Vagina (tissue), 2 donors: Measurements from ENCODE around the gene CCR5.

Source experiments
- POLR2A ChIP-seq, 2 donors: fragments of 450-650 bp; IDR thresholded peaks; one replicate each; pipeline ENCODE4 v1.6.1; 2017; ENCODE audit warnings: antibody characterized with exemption in 2 of 2, mild to moderate bottlenecking in 2 of 2, moderate library complexity in 2 of 2
- TF ChIP-seq, protein P1 (sequence below), 3 experiments: fragments of 450-650 bp in 2 of 3; fragments of 200-600 bp in 1 of 3; sonication (generic) in 1 of 3; IDR thresholded peaks; one replicate each; pipeline ENCODE4 v1.5.1; 2017 to 2019; ENCODE audit warnings: antibody characterized with exemption in 3 of 3, mild to moderate bottlenecking in 2 of 3, moderate library complexity in 2 of 3

- TF ChIP-seq, protein P1, sequence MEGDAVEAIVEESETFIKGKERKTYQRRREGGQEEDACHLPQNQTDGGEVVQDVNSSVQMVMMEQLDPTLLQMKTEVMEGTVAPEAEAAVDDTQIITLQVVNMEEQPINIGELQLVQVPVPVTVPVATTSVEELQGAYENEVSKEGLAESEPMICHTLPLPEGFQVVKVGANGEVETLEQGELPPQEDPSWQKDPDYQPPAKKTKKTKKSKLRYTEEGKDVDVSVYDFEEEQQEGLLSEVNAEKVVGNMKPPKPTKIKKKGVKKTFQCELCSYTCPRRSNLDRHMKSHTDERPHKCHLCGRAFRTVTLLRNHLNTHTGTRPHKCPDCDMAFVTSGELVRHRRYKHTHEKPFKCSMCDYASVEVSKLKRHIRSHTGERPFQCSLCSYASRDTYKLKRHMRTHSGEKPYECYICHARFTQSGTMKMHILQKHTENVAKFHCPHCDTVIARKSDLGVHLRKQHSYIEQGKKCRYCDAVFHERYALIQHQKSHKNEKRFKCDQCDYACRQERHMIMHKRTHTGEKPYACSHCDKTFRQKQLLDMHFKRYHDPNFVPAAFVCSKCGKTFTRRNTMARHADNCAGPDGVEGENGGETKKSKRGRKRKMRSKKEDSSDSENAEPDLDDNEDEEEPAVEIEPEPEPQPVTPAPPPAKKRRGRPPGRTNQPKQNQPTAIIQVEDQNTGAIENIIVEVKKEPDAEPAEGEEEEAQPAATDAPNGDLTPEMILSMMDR (IDR thresholded peaks at IDR 0.05): no peak
- TF ChIP-seq POLR2A (IDR thresholded peaks at IDR 0.05): no peak
Observed at GRCh38 chr3:46406443-46406787, 35.7 kb downstream of the CCR5 start.
